DMS79 treated with DMSO at 0.1 percent for 48 hours (cell line): ENCODE results near the gene COX6A1.
"Not testable (repeated sequence)": the region's sequence is repeated elsewhere in the genome, so short reads cannot be mapped to it uniquely, and the experiment has no call there.

Experiments used
- DNase-seq: peaks from one replicate; lab custom pipeline; 2025; lab: John Stamatoyannopoulos, UW

The COX6A1 gene

GRCh38 chr12:120468325-120468820 is 30.5 kb downstream of the COX6A1 start:
- no peak for DNase-seq

DNA sequence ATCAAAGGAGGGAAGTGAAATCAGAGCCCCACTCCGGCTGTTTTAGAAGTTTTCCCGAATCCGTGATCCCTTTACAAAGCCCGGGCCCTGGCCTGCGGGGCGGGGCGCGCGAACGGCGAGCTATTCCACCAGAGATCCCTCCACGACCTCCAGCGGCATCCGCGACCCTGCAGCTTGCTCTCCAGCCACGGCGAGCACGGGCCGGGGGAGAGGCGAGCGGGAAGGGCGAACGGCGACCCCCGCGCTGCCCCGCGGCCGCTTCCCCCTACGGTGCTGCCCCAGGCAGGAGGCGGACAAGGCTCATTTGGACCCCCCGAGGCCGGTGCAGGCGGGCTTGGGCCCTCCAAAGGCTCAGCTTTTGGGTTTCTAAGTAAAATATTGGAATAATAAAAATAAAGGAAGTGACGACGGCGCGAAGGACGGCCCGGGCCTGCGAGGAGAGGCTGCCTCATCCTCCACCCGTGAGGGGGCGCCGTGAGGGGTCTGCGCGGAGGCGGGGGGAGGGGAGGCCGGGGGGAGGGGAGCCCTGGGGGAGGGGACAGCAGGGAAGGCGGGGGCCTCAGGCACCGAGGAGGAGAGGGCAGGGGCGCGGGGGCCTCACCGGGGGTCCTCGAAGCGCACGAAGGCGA is 31.0 kb downstream of the COX6A1 start:
- DNase-seq = no peak

DNA sequence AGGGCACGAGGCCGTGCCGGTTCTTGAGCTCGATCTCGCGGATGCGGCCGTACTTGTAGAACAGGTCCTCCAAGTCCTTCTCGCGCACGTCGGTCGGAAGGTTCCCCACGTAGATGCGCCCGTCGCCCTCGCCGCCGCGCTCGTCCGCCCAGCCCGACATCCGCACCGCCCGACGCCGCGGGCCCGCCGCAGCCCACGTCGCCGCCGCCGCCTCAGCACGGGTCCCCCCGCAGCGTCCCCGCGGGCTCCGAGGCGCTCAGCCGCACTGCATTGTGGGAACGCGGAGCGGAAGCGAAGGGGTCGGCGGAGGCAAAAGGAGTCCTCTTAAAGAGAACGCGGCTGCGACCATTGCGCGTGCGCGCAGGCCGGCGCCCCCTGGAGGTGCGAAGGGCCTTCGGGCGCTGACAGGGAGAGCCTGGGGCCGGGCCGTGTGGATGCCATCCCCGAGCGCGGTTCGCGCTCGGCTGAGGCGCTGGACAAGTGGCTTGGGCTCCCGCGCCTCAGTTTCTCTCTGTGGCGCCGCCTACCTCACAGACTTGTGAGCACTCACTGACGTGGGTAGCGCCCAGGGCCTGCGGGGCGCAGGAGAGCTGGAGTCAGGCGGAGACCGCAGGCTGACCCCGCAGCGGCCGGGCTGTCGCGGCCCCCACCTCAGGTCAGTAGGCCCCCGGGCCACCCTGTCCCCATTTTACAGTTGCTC is 31.7 kb downstream of the COX6A1 start, which contains the start of gene SRSF9:
Gene SRSF9, minus strand, starts transcription at position 299 of the 700 bp plus-strand sequence. Its CDS starts 139 bp downstream, at position 160.
- DNase-seq = peak; percentile 88

DNA sequence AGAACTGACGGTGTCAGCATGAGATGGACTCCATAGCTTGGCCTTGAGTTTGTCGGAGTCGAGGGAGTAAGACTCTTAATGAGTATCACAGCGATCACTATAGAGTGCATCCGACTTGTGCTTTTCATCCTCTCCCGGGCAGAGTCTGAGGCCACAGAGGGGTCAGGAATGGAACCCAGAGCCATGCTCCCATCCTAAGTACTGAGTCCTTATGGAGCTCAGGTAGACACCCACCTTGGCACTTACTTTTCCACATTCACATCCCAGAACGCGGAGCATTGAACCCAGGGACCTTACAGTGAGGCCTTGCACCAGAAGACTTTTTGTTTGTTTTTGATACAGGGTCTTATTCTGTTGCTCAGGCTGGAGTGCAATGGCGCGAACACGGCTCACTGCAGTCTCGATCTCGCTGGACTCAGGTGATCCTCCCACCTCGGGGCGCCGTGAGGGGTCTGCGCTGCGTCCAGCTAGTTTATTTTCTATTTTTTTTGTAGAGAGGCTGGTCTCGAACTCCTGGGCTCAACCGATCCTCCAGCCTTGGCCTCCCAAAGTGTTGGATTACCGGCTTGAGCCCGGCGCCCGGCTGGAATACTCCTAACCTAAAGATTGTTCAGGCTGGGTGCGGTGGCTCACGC is 32.4 kb downstream of the COX6A1 start:
- no peak for DNase-seq

GRCh38 chr12:120472521-120472920 is 34.6 kb downstream of the COX6A1 start:
- DNase-seq = no peak

GRCh38 chr12:120473807-120474615 is 36.1 kb downstream of the COX6A1 start:
- DNase-seq = no peak

GRCh38 chr12:120474616-120474960 is 36.7 kb downstream of the COX6A1 start:
- DNase-seq = no peak

GRCh38 chr12:120475643-120476042 is 37.7 kb downstream of the COX6A1 start:
- DNase-seq = no peak

- DNase-seq = no peak
Observed at GRCh38 chr12:120479458-120479857, 41.5 kb downstream of the COX6A1 start.

- DNase-seq = no peak
Observed at GRCh38 chr12:120480211-120480610, 42.3 kb downstream of the COX6A1 start.

- no peak for DNase-seq
Observed at GRCh38 chr12:120481022-120481767, 43.3 kb downstream of the COX6A1 start.

DNA sequence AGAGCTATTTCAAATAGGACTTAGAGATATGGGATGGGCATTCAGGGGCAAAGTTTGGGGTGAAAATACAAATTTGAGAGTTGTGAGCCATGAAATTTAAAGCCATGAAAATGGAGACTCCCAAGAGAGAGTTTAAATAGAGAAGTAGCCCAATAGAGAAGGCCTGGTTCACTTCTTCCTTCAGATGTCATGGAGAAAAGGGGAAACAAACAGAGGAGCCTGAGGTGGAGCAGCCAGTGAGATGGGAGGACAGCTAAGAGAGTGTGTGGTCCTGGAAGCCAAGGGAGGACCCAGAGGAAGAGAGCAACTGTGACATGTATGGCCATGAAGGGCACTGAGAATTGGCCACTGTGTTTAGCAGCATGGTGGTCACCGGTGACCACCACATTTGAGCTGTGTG is 45.7 kb downstream of the COX6A1 start:
- DNase-seq = no peak

DNA sequence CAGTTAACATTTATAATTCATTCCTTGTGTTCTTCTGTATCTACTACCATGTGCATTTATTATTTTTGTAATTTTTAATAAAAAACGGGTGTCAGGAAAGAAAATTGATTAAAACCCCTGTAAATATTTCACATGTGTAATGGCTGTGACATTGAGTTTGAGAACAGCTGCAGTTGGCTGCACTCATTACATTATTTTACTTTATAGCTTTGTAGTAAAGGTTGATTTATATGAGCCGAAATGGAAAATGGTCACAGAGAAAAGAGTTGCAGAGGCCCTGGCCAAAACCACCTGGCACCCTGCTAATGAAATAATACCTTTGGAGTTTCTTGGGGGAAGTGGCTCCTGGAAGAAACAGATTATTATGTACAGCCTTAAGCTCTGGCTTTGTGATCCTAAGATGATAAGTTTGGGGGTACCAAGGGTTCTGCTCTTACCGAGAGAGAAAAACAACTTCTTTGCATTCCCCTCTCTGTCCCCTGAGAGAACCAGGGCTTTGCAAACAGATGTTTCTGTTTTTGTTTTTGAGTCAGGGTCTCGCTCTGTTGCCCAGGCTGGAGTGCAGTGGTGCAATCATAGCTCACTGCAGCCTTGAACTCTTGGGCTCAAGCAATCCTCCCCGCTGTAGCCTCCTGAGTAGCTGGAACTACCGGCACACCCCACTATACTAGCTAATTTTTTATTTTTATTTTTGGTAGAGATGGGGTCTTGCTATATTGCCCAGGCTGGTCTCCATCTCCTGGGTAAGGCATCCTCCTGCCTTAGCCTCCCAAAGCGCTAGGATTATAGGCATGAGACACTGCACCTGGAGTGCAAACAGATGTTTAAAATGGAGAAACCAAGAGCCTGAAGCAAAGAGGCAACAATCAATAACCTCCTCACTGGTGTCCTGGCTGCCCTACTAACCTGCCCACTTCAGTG is 48.3 kb downstream of the COX6A1 start:
- no peak for DNase-seq

DNA sequence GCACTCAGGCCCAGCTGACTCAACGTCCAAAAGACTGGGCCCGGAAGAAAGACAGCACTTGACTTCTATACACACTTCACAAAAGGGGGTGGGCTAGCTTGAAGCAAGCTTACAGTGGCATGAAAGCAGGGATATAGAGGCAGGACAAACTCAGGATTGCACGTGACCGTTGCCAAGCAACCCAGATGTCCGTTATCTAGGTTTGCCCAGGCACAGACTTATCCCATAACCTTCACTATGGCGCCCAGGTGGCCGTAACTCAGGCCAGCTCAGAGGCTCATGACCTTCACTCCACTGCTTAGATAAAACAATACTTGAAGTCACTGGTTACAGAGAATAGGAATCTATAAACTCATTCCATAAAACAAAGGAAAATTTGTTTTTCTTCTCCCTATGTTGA is 49.6 kb downstream of the COX6A1 start:
- DNase-seq = not testable (repeated sequence)

DNA sequence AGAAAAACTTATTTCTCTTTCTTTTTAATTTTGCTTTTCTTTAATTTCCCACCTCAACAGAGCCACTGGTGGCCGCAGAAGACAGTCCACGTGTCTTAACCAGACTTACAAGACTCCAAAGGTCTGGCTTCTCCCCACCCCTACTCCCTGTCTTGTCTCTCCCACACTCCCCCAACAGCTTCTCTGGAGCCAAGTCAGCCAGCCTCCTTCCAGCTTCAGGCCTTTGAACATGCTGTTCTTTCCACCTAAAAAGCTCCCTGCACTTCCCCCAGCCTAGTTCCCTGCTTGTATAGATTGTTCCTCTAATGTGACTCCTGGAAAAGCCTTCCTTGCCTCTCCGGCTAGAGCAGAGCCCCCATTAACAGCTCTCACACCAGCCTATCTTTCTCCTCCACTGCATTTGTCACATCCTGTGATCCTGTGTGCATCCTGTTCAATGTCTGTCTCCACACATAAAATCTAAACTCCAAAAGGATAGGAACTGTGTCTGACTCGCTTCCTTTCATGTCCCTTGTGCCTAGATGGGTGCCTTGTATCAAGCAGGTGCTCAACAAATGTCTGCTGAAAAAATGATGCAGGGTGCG is 50.2 kb downstream of the COX6A1 start:
- DNase-seq = no peak

- DNase-seq = no peak
Observed at GRCh38 chr12:120489018-120489417, 51.1 kb downstream of the COX6A1 start.

DNA sequence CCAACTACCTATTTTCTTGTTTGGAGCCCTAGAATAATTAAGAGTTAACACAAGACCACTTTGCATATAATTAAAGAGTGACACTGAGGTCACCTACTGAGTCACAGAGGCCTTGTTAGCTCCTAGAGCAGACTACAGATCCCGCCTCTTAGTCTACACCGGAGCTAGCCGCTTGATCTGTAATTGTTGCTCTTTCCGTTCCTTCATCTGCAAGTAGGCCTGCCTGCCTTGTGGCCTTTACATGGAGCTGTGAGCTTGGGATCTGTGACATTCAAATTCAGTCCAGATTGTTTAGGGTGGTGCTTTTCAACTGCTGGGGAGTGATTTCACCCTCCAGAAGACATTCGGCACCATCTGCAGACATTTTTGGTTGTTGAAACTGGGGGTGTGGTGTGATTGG is 52.4 kb downstream of the COX6A1 start:
- no peak for DNase-seq
